SHP77 treated with DMSO at 0.1 percent for 48 hours (cell line): ENCODE results near the gene DDX53.
A peak's percentile ranks its signal among the peaks of the same experiment; 100 is the strongest.

ENCODE experiments used
- DNase-seq: peaks from one replicate; lab custom pipeline; 2025; lab: John Stamatoyannopoulos, UW

Gene DDX53

GRCh38 chrX:22999696-23000223, at the start of gene DDX53:
Gene DDX53, plus strand, starts transcription at chrX:22999960. Its CDS starts 98 bp downstream, at chrX:23000058.
- DNase-seq: no peak

- no peak for DNase-seq
Observed at GRCh38 chrX:22950269-22951266, 49.2 kb upstream of the DDX53 start.

- DNase-seq: peak; percentile 0
Observed at GRCh38 chrX:22952010-22952409, 47.8 kb upstream of the DDX53 start.

- DNase-seq: no peak
Observed at GRCh38 chrX:22958250-22958649, 41.5 kb upstream of the DDX53 start.

- no peak for DNase-seq
Observed at GRCh38 chrX:22959204-22959920, 40.4 kb upstream of the DDX53 start.

GRCh38 chrX:22963196-22963595, 36.6 kb upstream of the DDX53 start:
- DNase-seq: no peak

- no peak for DNase-seq
Observed at GRCh38 chrX:22968494-22968893, 31.3 kb upstream of the DDX53 start.

- no peak for DNase-seq
Observed at GRCh38 chrX:22969411-22969810, 30.3 kb upstream of the DDX53 start.

GRCh38 chrX:22970861-22971260, 28.9 kb upstream of the DDX53 start:
- DNase-seq: no peak

GRCh38 chrX:22974616-22975015, 25.1 kb upstream of the DDX53 start:
- DNase-seq: no peak

GRCh38 chrX:22975786-22976185, 24.0 kb upstream of the DDX53 start:
- DNase-seq: no peak

- DNase-seq: no peak
Observed at GRCh38 chrX:22985958-22986357, 13.8 kb upstream of the DDX53 start.

- DNase-seq: no peak
Observed at GRCh38 chrX:22987452-22987851, 12.3 kb upstream of the DDX53 start.

- no peak for DNase-seq
Observed at GRCh38 chrX:23003116-23003515, 3.4 kb downstream of the DDX53 start.

- DNase-seq: no peak
Observed at GRCh38 chrX:23008431-23009099, 8.8 kb downstream of the DDX53 start.

- no peak for DNase-seq
Observed at GRCh38 chrX:23012162-23012561, 12.4 kb downstream of the DDX53 start.

GRCh38 chrX:23012636-23013035, 12.9 kb downstream of the DDX53 start:
- DNase-seq: no peak

- DNase-seq: no peak
Observed at GRCh38 chrX:23013366-23013765, 13.6 kb downstream of the DDX53 start.

GRCh38 chrX:23031600-23031999, 31.8 kb downstream of the DDX53 start:
- DNase-seq: no peak

- no peak for DNase-seq
Observed at GRCh38 chrX:23035493-23035892, 35.7 kb downstream of the DDX53 start.

- no peak for DNase-seq
Observed at GRCh38 chrX:23046443-23046842, 46.7 kb downstream of the DDX53 start.
